Activated naive CD4-positive, alpha-beta T cell treated with anti-CD3 and anti-CD28 coated beads, Interleukin-2, amount 50 U/mL, for 24 hours (primary cell): Measurements from ENCODE around the gene MAGI1.

Experiments used
- H3K27ac Mint-ChIP-seq: one replicate; pipeline ENCODE4 v1.8.0; 2021; ENCODE audit warnings: mild to moderate bottlenecking, mixed read lengths
- H3K27me3 Mint-ChIP-seq: one replicate; pipeline ENCODE4 v1.8.0; 2021; ENCODE audit warnings: mixed read lengths
- H3K36me3 Mint-ChIP-seq: one replicate; pipeline ENCODE4 v1.8.0; 2021; ENCODE audit warnings: mixed read lengths
- H3K4me1 Mint-ChIP-seq: one replicate; pipeline ENCODE4 v1.8.0; 2021; ENCODE audit warnings: mixed read lengths
- H3K4me3 Mint-ChIP-seq: one replicate; pipeline ENCODE4 v1.8.0; 2021; ENCODE audit warnings: mild to moderate bottlenecking, mixed read lengths
- H3K9me3 Mint-ChIP-seq: one replicate; pipeline ENCODE4 v1.8.0; 2021; ENCODE audit warnings: mixed read lengths

The MAGI1 gene

GRCh38 chr3:65930648-65931047 lies 108.1 kb downstream of the MAGI1 start:
- H3K4me1 Mint-ChIP-seq = no peaks in the 10 kb centered on the region
- no peaks in the 10 kb centered on the region for H3K27me3 Mint-ChIP-seq
- no peak overlapping the region for H3K27ac Mint-ChIP-seq
- H3K4me3 Mint-ChIP-seq = no peak overlapping the region
- no peaks in the 10 kb centered on the region for H3K9me3 Mint-ChIP-seq
- H3K36me3 Mint-ChIP-seq = no peaks in the 10 kb centered on the region

- H3K9me3 Mint-ChIP-seq = no peaks in the 10 kb centered on the region
- H3K4me3 Mint-ChIP-seq = no peak overlapping the region
- no peak overlapping the region for H3K27ac Mint-ChIP-seq
- H3K4me1 Mint-ChIP-seq = no peaks in the 10 kb centered on the region
- no peaks in the 10 kb centered on the region for H3K27me3 Mint-ChIP-seq
- no peaks in the 10 kb centered on the region for H3K36me3 Mint-ChIP-seq
Observed at GRCh38 chr3:65928110-65928509, 110.6 kb downstream of the MAGI1 start.

GRCh38 chr3:65927576-65927975 lies 111.1 kb downstream of the MAGI1 start:
- no peaks in the 10 kb centered on the region for H3K36me3 Mint-ChIP-seq
- H3K27ac Mint-ChIP-seq = no peak overlapping the region
- no peaks in the 10 kb centered on the region for H3K4me1 Mint-ChIP-seq
- no peak overlapping the region for H3K4me3 Mint-ChIP-seq
- H3K27me3 Mint-ChIP-seq = peaks cover 1% of the 10 kb centered on the region
- no peaks in the 10 kb centered on the region for H3K9me3 Mint-ChIP-seq

GRCh38 chr3:65925254-65925954 lies 113.3 kb downstream of the MAGI1 start:
- Mint-ChIP-seq H3K4me1 (no peaks in the 10 kb centered on the region), H3K36me3 (no peaks in the 10 kb centered on the region), H3K27ac (no peak overlapping the region), H3K4me3 (no peak overlapping the region), H3K27me3 (peaks cover 3% of the 10 kb centered on the region), H3K9me3 (no peaks in the 10 kb centered on the region)

GRCh38 chr3:65924762-65925161 lies 114.0 kb downstream of the MAGI1 start:
- no peak overlapping the region for H3K4me3 Mint-ChIP-seq
- H3K27ac Mint-ChIP-seq = no peak overlapping the region
- H3K36me3 Mint-ChIP-seq = no peaks in the 10 kb centered on the region

GRCh38 chr3:65922441-65922840 lies 116.3 kb downstream of the MAGI1 start:
- Mint-ChIP-seq H3K36me3 (no peaks in the 10 kb centered on the region), H3K4me3 (no peak overlapping the region), H3K27me3 (peaks cover 3% of the 10 kb centered on the region), H3K9me3 (no peaks in the 10 kb centered on the region), H3K27ac (no peak overlapping the region), H3K4me1 (no peaks in the 10 kb centered on the region)

More at GRCh38 chr3:65924762-65925161, 114.0 kb downstream of the MAGI1 start:
- no peaks in the 10 kb centered on the region for H3K4me1 Mint-ChIP-seq
- H3K9me3 Mint-ChIP-seq = no peaks in the 10 kb centered on the region
- peaks cover 3% of the 10 kb centered on the region for H3K27me3 Mint-ChIP-seq

GRCh38 chr3:65919826-65920225 lies 118.9 kb downstream of the MAGI1 start:
- no peaks in the 10 kb centered on the region for H3K4me1 Mint-ChIP-seq
- H3K27me3 Mint-ChIP-seq = peaks cover 3% of the 10 kb centered on the region
- no peak overlapping the region for H3K27ac Mint-ChIP-seq
- peaks cover 12% of the 10 kb centered on the region for H3K9me3 Mint-ChIP-seq
- H3K36me3 Mint-ChIP-seq = no peaks in the 10 kb centered on the region
- no peak overlapping the region for H3K4me3 Mint-ChIP-seq

- no peaks in the 10 kb centered on the region for H3K27me3 Mint-ChIP-seq
- no peak overlapping the region for H3K27ac Mint-ChIP-seq
Observed at GRCh38 chr3:65915477-65915876, 123.2 kb downstream of the MAGI1 start.

GRCh38 chr3:65914740-65915367 lies 123.9 kb downstream of the MAGI1 start:
- Mint-ChIP-seq H3K4me1 (no peaks in the 10 kb centered on the region), H3K36me3 (no peaks in the 10 kb centered on the region), H3K27me3 (no peaks in the 10 kb centered on the region), H3K4me3 (no peak overlapping the region), H3K9me3 (peaks cover 12% of the 10 kb centered on the region), H3K27ac (no peak overlapping the region)

More at GRCh38 chr3:65915477-65915876, 123.2 kb downstream of the MAGI1 start:
- no peaks in the 10 kb centered on the region for H3K36me3 Mint-ChIP-seq
- no peaks in the 10 kb centered on the region for H3K4me1 Mint-ChIP-seq
- peaks cover 12% of the 10 kb centered on the region for H3K9me3 Mint-ChIP-seq
- H3K4me3 Mint-ChIP-seq = no peak overlapping the region

- no peaks in the 10 kb centered on the region for H3K27me3 Mint-ChIP-seq
- H3K27ac Mint-ChIP-seq = no peak overlapping the region
- peaks cover 12% of the 10 kb centered on the region for H3K9me3 Mint-ChIP-seq
Observed at GRCh38 chr3:65914032-65914739, 124.5 kb downstream of the MAGI1 start.

GRCh38 chr3:65912647-65913046 lies 126.1 kb downstream of the MAGI1 start:
- peaks cover 12% of the 10 kb centered on the region for H3K9me3 Mint-ChIP-seq
- H3K4me1 Mint-ChIP-seq = no peaks in the 10 kb centered on the region
- H3K36me3 Mint-ChIP-seq = no peaks in the 10 kb centered on the region
- H3K4me3 Mint-ChIP-seq = no peak overlapping the region
- H3K27me3 Mint-ChIP-seq = no peaks in the 10 kb centered on the region
- no peak overlapping the region for H3K27ac Mint-ChIP-seq

More at GRCh38 chr3:65914032-65914739, 124.5 kb downstream of the MAGI1 start:
- Mint-ChIP-seq H3K4me1 (no peaks in the 10 kb centered on the region), H3K36me3 (no peaks in the 10 kb centered on the region), H3K4me3 (no peak overlapping the region)

- H3K4me1 Mint-ChIP-seq = no peaks in the 10 kb centered on the region
- no peaks in the 10 kb centered on the region for H3K36me3 Mint-ChIP-seq
- H3K9me3 Mint-ChIP-seq = no peaks in the 10 kb centered on the region
- H3K27me3 Mint-ChIP-seq = no peaks in the 10 kb centered on the region
- H3K27ac Mint-ChIP-seq = no peak overlapping the region
- H3K4me3 Mint-ChIP-seq = no peak overlapping the region
Observed at GRCh38 chr3:65908588-65908987, 130.1 kb downstream of the MAGI1 start.

GRCh38 chr3:65907232-65908130 lies 131.2 kb downstream of the MAGI1 start:
- no peak overlapping the region for H3K27ac Mint-ChIP-seq
- no peak overlapping the region for H3K4me3 Mint-ChIP-seq
- H3K4me1 Mint-ChIP-seq = no peaks in the 10 kb centered on the region
- no peaks in the 10 kb centered on the region for H3K9me3 Mint-ChIP-seq
- no peaks in the 10 kb centered on the region for H3K27me3 Mint-ChIP-seq
- no peaks in the 10 kb centered on the region for H3K36me3 Mint-ChIP-seq

GRCh38 chr3:65905771-65906170 lies 132.9 kb downstream of the MAGI1 start:
- Mint-ChIP-seq H3K27me3 (no peaks in the 10 kb centered on the region), H3K27ac (no peak overlapping the region), H3K9me3 (no peaks in the 10 kb centered on the region), H3K4me3 (no peak overlapping the region), H3K36me3 (no peaks in the 10 kb centered on the region), H3K4me1 (no peaks in the 10 kb centered on the region)

GRCh38 chr3:65904016-65904415 lies 134.7 kb downstream of the MAGI1 start:
- H3K27ac Mint-ChIP-seq = no peak overlapping the region
- no peaks in the 10 kb centered on the region for H3K36me3 Mint-ChIP-seq
- H3K4me1 Mint-ChIP-seq = no peaks in the 10 kb centered on the region
- no peak overlapping the region for H3K4me3 Mint-ChIP-seq
- no peaks in the 10 kb centered on the region for H3K9me3 Mint-ChIP-seq
- no peaks in the 10 kb centered on the region for H3K27me3 Mint-ChIP-seq
